ENCODE results near the gene CIB4.

Gene CIB4

DNA sequence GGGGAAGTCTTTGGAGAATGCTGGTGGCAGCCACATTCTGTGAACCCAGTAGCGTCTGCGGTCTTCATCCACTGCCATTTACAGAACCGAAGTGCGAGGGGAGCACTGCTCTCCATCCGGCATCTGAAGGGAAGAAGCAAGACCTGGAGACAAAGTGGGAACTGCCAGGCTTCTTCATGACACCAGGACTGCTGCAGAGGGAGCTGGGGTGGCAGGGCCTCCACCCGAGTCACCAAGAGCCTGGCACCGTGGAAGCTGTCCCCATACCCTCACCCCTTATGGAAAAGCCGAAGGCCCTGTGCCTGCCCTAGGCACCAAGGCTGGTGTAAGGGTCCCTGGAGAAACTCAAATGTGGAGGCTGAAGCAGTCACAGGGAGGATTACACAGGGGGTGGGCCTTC lies 79.8 kb downstream of the CIB4 start:
- TF ChIP-seq POLR2AphosphoS5 (IDR thresholded peaks at IDR 0.05; ENCODE audit: low read depth, low read length) (no peak), SIN3A (IDR thresholded peaks at IDR 0.05; ENCODE audit: borderline replicate concordance, insufficient read depth, low read length) (no peak), TAF1 (IDR thresholded peaks at IDR 0.05; ENCODE audit: borderline replicate concordance, insufficient read depth, low read length) (no peak), FOXP2 (optimal IDR thresholded peaks at IDR 0.05; ENCODE audit: borderline replicate concordance, extremely low read depth, extremely low read length, insufficient read depth) (no peak)
- TF ChIP-seq, protein P1, sequence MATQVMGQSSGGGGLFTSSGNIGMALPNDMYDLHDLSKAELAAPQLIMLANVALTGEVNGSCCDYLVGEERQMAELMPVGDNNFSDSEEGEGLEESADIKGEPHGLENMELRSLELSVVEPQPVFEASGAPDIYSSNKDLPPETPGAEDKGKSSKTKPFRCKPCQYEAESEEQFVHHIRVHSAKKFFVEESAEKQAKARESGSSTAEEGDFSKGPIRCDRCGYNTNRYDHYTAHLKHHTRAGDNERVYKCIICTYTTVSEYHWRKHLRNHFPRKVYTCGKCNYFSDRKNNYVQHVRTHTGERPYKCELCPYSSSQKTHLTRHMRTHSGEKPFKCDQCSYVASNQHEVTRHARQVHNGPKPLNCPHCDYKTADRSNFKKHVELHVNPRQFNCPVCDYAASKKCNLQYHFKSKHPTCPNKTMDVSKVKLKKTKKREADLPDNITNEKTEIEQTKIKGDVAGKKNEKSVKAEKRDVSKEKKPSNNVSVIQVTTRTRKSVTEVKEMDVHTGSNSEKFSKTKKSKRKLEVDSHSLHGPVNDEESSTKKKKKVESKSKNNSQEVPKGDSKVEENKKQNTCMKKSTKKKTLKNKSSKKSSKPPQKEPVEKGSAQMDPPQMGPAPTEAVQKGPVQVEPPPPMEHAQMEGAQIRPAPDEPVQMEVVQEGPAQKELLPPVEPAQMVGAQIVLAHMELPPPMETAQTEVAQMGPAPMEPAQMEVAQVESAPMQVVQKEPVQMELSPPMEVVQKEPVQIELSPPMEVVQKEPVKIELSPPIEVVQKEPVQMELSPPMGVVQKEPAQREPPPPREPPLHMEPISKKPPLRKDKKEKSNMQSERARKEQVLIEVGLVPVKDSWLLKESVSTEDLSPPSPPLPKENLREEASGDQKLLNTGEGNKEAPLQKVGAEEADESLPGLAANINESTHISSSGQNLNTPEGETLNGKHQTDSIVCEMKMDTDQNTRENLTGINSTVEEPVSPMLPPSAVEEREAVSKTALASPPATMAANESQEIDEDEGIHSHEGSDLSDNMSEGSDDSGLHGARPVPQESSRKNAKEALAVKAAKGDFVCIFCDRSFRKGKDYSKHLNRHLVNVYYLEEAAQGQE (IDR thresholded peaks at IDR 0.05; ENCODE audit: insufficient read depth in 1 of 2, low read depth in 2 of 2, low read length in 2 of 2): no peak

GRCh38 chr2:26560892-26561291 lies 80.3 kb downstream of the CIB4 start:
- TF ChIP-seq POLR2AphosphoS5 (IDR thresholded peaks at IDR 0.05; ENCODE audit: low read depth, low read length) (no peak), FOXP2 (optimal IDR thresholded peaks at IDR 0.05; ENCODE audit: borderline replicate concordance, extremely low read depth, extremely low read length, insufficient read depth) (no peak), SIN3A (IDR thresholded peaks at IDR 0.05; ENCODE audit: borderline replicate concordance, insufficient read depth, low read length) (no peak), TAF1 (IDR thresholded peaks at IDR 0.05; ENCODE audit: borderline replicate concordance, insufficient read depth, low read length) (no peak)
- TF ChIP-seq, protein P1 (IDR thresholded peaks at IDR 0.05; ENCODE audit: insufficient read depth in 1 of 2, low read depth in 2 of 2, low read length in 2 of 2): no peak

DNA sequence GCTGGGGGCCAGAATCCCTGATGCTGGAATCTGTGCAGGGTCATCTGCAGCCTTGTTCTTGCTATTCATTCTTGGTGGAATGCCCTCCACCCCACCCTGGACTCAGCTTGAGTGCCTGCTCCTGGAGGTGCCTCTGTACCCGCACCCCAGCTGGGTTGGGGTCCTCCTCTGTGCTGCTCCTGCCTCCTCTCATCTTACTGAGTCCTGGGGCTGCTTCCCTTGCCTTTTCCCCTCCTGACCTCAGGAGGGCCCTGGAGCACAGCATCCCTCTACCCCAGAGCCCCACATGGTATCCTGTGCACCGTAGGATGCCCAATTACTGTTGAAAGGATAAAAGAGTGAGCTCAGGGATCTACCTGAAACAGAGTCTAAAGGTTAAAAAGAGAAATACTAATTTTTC lies 81.6 kb downstream of the CIB4 start:
- TF ChIP-seq FOXP2 (optimal IDR thresholded peaks at IDR 0.05; ENCODE audit: borderline replicate concordance, extremely low read depth, extremely low read length, insufficient read depth): no peak
- no peak for TF ChIP-seq TAF1 (IDR thresholded peaks at IDR 0.05; ENCODE audit: borderline replicate concordance, insufficient read depth, low read length)
- no peak for TF ChIP-seq POLR2AphosphoS5 (IDR thresholded peaks at IDR 0.05; ENCODE audit: low read depth, low read length)
- TF ChIP-seq SIN3A (IDR thresholded peaks at IDR 0.05; ENCODE audit: borderline replicate concordance, insufficient read depth, low read length): no peak
- TF ChIP-seq, protein P1 (IDR thresholded peaks at IDR 0.05; ENCODE audit: insufficient read depth in 1 of 2, low read depth in 2 of 2, low read length in 2 of 2): no peak

- TF ChIP-seq SIN3A (IDR thresholded peaks at IDR 0.05; ENCODE audit: borderline replicate concordance, insufficient read depth, low read length) (no peak), FOXP2 (optimal IDR thresholded peaks at IDR 0.05; ENCODE audit: borderline replicate concordance, extremely low read depth, extremely low read length, insufficient read depth) (no peak), POLR2AphosphoS5 (IDR thresholded peaks at IDR 0.05; ENCODE audit: low read depth, low read length) (no peak), TAF1 (IDR thresholded peaks at IDR 0.05; ENCODE audit: borderline replicate concordance, insufficient read depth, low read length) (no peak)
- TF ChIP-seq, protein P1 (IDR thresholded peaks at IDR 0.05; ENCODE audit: insufficient read depth in 1 of 2, low read depth in 2 of 2, low read length in 2 of 2): no peak
Observed at GRCh38 chr2:26559044-26559405, 82.1 kb downstream of the CIB4 start.
